WI38 (cell line): ENCODE results near the gene SHANK1.

Source experiments
- H3K4me3 ChIP-seq: 2 replicates; pipeline ENCODE4 v1.5.1; 2011; ENCODE audit warnings: low read depth, mild to moderate bottlenecking, control low read depth, low read length
- TF ChIP-seq, protein P1 (sequence below): IDR thresholded peaks from 2 replicates; pipeline ENCODE4 v1.5.1; 2012; ENCODE audit warnings: low read depth, mild to moderate bottlenecking, control low read depth, low read length

Gene SHANK1

DNA sequence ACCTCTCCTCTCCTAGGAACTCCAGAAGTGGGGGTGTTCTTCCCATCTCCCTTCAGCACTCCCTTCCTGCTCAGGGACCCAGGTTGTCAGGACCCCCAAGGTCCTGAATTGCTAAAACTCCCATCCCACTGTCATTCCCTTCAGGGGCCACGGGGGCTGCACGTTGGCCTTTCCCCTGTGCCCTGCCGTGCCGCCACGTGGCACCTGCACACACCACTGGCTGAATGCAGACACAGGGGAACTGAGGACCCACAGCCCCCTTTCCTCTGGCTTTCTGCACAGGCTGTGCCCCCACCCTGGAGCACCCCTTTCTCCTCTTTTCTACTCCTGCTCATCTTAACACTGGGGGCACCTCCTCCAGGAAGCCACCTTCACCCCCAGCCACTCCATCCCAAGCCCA is 9.0 kb downstream of the SHANK1 start:
- TF ChIP-seq, protein P1, sequence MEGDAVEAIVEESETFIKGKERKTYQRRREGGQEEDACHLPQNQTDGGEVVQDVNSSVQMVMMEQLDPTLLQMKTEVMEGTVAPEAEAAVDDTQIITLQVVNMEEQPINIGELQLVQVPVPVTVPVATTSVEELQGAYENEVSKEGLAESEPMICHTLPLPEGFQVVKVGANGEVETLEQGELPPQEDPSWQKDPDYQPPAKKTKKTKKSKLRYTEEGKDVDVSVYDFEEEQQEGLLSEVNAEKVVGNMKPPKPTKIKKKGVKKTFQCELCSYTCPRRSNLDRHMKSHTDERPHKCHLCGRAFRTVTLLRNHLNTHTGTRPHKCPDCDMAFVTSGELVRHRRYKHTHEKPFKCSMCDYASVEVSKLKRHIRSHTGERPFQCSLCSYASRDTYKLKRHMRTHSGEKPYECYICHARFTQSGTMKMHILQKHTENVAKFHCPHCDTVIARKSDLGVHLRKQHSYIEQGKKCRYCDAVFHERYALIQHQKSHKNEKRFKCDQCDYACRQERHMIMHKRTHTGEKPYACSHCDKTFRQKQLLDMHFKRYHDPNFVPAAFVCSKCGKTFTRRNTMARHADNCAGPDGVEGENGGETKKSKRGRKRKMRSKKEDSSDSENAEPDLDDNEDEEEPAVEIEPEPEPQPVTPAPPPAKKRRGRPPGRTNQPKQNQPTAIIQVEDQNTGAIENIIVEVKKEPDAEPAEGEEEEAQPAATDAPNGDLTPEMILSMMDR = no peak
- no peak overlapping the region for H3K4me3 ChIP-seq

- TF ChIP-seq, protein P1 = peak; percentile 8; the same call in 1 of the 2 replicates
- H3K4me3 ChIP-seq = no peak overlapping the region
Observed at GRCh38 chr19:50710094-50710493, 9.5 kb downstream of the SHANK1 start.

DNA sequence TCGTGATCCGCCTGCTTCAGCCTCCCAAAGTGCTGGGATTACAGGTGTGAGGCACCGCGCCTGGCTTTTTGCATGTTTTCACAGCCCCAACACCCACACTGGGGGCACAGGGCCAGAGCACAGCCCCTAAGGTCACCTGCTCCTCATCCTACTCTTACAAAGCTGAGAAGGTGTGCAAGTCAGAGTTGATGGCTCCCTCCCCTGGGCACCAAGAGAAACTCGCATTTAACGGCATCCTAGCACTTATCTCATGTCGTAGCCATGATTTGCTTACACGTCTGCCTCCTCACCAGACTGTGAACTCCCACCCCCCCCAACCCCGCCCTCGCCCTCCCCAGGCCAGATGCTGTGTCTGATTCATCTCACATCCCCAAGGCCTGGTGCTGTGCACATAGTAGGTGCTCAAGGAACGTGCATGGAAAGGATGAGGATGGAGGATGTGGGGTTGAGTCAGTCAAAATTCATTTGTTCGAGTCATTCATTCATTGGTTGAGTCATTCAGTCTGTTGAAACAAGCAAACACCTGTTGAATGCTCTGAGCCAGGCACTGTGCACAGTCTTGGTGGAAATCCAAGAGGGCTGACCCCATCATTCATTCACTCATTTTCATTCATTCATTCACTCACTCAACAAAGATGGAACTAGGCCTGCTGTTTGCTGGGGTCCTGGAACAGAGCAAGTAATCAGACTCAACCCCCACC is 11.3 kb downstream of the SHANK1 start:
- no peak overlapping the region for H3K4me3 ChIP-seq
- TF ChIP-seq, protein P1 = no peak

- TF ChIP-seq, protein P1 = no peak
- H3K4me3 ChIP-seq = no peak overlapping the region
Observed at GRCh38 chr19:50706387-50706786, 13.2 kb downstream of the SHANK1 start.

- TF ChIP-seq, protein P1 = peak; percentile 92
- H3K4me3 ChIP-seq = no peak overlapping the region
Observed at GRCh38 chr19:50705422-50706019, 14.1 kb downstream of the SHANK1 start.

DNA sequence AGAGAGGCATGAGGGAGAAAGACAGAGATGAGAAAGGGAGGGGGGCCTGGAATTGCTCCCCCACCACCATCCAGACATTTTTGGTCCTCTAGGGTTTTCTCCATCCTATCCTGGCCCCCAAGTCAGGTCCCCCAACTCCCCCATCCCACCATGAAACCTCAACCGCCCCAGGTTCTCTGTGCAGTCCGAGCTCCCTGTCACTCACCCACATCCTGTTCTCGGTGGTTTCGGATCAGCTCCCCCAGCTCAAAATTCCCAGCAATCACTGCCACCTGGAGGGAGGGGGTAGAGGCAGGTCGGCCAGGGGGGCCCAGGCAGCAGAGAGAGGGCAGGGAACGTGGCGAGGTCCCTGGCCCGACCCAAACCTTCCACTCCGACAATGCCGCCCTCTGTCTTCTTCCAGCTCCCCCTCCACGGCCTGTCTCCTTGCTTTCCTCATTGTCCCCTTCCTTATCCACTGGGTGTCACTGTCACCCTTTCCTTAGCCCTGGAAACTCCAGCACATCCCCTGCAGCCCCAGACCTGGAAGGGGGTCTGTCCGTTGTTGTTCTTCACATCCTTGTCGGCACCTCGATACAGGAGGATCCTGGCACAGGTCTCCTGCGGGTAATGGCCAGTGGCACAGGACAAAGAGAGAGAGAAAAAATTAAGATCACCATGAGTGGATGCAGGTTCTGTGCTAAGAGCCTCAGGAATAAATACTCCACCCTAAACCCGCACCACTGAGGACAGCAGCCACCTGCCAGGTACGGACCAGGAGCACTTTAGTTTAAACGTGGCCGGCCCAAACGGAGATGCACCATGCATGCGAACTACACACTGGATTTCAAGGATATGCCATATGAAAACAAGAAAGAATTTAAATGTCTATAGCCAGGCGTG is 15.4 kb downstream of the SHANK1 start:
- TF ChIP-seq, protein P1 = 0 out of 2 replicates have a peak, but pooled peaks have one; percentile 1
- no peak overlapping the region for H3K4me3 ChIP-seq
